HG02623 (cell line): Measurements from ENCODE around the gene ZG16B.

Experiments used
- ATAC-seq: cut with Tn5 transposase; IDR thresholded peaks from one replicate; pipeline ENCODE4 v1.9.1; 2021; ENCODE audit warnings: moderate library complexity; ENCODE audit not compliant: unreplicated experiment

ZG16B gene

GRCh38 chr16:2860826-2861567, 30.9 kb downstream of the ZG16B start:
- ATAC-seq = no peak

- no peak for ATAC-seq
Measured at GRCh38 chr16:2865651-2866050, 35.5 kb downstream of the ZG16B start.

GRCh38 chr16:2866431-2866830, 36.3 kb downstream of the ZG16B start:
- no peak for ATAC-seq

GRCh38 chr16:2867661-2867986, 37.5 kb downstream of the ZG16B start:
- ATAC-seq = no peak

- peak; percentile 74 for ATAC-seq
Measured at GRCh38 chr16:2867987-2868789, 38.1 kb downstream of the ZG16B start.

- no peak for ATAC-seq
Measured at GRCh38 chr16:2871926-2872325, 41.8 kb downstream of the ZG16B start.

- ATAC-seq = no peak
Measured at GRCh38 chr16:2874032-2874911, 44.2 kb downstream of the ZG16B start.

GRCh38 chr16:2874912-2875362, 44.8 kb downstream of the ZG16B start:
- no peak for ATAC-seq

- ATAC-seq = no peak
Measured at GRCh38 chr16:2879854-2880508, 49.9 kb downstream of the ZG16B start.
